ENCODE results near the gene CCNA2. TPM values are rescaled to one million over a fixed set of nuclear protein-coding genes. Genes with fewer than 3 reads are reported as not detected.

Gene CCNA2
- total RNA-seq, 4 donors from 2014 or later = 3.4 to 22.3 (median 7.2) TPM

DNA sequence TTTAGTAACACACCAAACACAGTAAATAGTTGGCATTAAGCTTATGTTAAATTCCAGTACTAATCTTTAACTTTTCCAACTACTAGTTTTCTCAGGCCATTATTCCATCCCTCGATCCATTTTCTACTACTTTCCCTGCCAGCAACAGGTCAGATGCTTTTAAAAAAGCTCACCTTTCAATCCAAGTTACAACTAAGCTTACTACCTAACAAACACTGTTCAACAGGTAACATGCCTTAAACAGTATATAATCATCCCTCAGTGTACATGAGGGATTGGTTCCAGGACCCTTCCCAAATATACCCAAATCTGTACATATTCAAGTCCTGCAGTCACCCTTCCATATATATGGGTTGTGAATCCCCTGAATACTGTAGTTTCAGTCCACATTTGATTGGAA is 5.5 kb downstream of the CCNA2 start:
- Histone ChIP-seq H3K27me3 (no peaks in the 10 kb centered on the region), H3K36me3 (peaks cover 0 to 56% (median 0%) of the 10 kb centered on the region in 3 donors), H3K4me3 (no peak overlapping the region), H3K9me3 (no peaks in the 10 kb centered on the region), H3K27ac (no peak overlapping the region), H3K4me1 (peaks cover 0 to 11% (median 2%) of the 10 kb centered on the region in 4 donors)
- no peak for DNase-seq
- TF ChIP-seq, protein P1, sequence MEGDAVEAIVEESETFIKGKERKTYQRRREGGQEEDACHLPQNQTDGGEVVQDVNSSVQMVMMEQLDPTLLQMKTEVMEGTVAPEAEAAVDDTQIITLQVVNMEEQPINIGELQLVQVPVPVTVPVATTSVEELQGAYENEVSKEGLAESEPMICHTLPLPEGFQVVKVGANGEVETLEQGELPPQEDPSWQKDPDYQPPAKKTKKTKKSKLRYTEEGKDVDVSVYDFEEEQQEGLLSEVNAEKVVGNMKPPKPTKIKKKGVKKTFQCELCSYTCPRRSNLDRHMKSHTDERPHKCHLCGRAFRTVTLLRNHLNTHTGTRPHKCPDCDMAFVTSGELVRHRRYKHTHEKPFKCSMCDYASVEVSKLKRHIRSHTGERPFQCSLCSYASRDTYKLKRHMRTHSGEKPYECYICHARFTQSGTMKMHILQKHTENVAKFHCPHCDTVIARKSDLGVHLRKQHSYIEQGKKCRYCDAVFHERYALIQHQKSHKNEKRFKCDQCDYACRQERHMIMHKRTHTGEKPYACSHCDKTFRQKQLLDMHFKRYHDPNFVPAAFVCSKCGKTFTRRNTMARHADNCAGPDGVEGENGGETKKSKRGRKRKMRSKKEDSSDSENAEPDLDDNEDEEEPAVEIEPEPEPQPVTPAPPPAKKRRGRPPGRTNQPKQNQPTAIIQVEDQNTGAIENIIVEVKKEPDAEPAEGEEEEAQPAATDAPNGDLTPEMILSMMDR (IDR thresholded peaks at IDR 0.05) = no peak
- TF ChIP-seq POLR2A (IDR thresholded peaks at IDR 0.05) = no peak

DNA sequence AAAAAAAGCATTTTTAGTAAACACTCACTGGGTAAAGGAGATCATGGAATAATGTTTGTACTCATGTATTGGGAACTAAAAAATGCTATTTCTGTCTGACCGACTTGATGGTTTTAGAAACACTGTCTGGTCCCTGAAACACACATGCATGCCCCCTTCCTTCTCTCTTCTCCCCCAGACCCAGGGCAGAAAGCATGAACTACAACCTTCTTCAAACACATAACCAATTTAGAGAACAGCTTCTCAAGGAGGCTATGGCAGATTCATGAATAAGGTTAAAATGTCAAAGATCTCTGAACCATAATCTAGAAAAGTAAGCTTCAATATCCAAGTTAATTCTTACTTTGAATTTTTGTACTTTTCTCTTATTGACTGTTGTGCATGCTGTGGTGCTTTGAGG is 6.0 kb downstream of the CCNA2 start:
- no peak for TF ChIP-seq POLR2A (IDR thresholded peaks at IDR 0.05)
- TF ChIP-seq, protein P1 (IDR thresholded peaks at IDR 0.05) = no peak
- no peaks in the 10 kb centered on the region for H3K27me3 ChIP-seq

DNA sequence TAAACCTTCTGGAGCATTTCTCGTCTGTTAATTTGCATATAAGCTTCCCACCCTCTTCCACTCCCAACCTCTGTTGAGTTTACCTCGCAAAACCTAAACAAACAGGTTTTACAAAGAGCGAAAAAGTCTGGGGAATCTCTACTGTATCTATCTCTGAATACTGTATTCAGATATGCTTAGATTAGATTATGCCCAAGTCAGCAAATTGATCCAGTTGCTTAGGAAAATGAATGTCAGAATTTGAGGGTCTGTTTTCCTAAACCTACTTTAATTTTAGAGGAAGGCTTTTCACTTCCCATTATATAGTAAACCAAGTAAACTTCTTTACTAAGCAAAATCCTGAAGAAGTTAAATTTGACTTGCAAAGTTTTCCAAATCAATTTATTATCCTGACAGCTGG is 6.7 kb downstream of the CCNA2 start:
- Histone ChIP-seq H3K27ac (no peak overlapping the region), H3K9me3 (no peaks in the 10 kb centered on the region), H3K4me1 (no peaks in the 10 kb centered on the region), H3K27me3 (no peaks in the 10 kb centered on the region), H3K36me3 (peaks cover 0 to 67% (median 0%) of the 10 kb centered on the region in 3 donors), H3K4me3 (no peak overlapping the region)
- DNase-seq = no peak
- no peak for TF ChIP-seq POLR2A (IDR thresholded peaks at IDR 0.05)
- TF ChIP-seq, protein P1 (IDR thresholded peaks at IDR 0.05) = no peak

More for the DNA sequence above, 6.0 kb downstream of the CCNA2 start:
- Histone ChIP-seq H3K27ac (no peak overlapping the region), H3K9me3 (no peaks in the 10 kb centered on the region), H3K4me1 (peaks cover 0 to 6% (median 0%) of the 10 kb centered on the region in 4 donors), H3K4me3 (no peak overlapping the region), H3K36me3 (peaks cover 0 to 61% (median 0%) of the 10 kb centered on the region in 3 donors)
- no peak for DNase-seq

DNA sequence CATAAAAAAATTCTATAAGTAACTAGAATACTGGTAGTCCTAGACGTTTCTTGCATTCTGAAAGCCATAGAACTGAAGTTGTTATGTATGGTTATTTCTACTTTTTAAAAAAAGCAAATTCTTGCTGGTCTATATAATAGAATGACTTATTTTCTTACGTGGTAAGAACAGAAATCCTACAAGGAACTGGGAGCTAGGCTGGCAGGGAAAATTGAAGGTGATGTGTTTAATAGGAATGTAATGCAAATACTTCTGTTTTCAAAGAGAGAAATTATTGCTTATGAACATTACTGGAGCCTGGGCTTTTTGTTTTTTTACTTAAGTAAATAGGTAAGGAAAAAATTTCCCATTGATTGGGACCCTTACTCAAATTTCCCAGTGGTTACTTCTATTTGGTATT is 8.9 kb downstream of the CCNA2 start:
- H3K36me3 ChIP-seq = peaks cover 0 to 89% (median 0%) of the 10 kb centered on the region in 3 donors

DNA sequence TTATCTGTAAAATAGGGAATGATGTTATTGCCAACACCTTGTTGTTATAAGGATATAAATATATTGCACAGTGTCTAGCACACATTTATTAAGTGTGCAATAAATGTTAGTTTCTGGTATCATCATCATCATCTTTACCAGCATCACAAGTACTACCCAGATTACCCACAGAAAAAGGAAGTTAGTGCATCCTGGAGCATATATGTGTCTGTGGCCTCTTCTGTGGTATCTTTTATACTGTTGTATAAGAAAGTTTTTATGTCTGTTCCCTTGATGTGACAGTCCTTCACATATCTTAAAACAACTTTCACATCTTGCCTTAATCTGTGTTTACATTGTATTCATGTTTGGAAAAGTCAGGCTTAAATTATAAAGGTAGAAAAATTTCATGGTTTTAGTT is 12.6 kb downstream of the CCNA2 start:
- no peak overlapping the region for H3K27ac ChIP-seq
- TF ChIP-seq, protein P1 (IDR thresholded peaks at IDR 0.05) = no peak
- TF ChIP-seq POLR2A (IDR thresholded peaks at IDR 0.05) = no peak
- peaks cover 0 to 90% (median 0%) of the 10 kb centered on the region in 3 donors for H3K36me3 ChIP-seq
- H3K4me3 ChIP-seq = no peak overlapping the region
- no peak for DNase-seq
- H3K4me1 ChIP-seq = no peaks in the 10 kb centered on the region
- no peaks in the 10 kb centered on the region for H3K9me3 ChIP-seq
- no peaks in the 10 kb centered on the region for H3K27me3 ChIP-seq

More for the DNA sequence above, 8.9 kb downstream of the CCNA2 start:
- TF ChIP-seq POLR2A (IDR thresholded peaks at IDR 0.05) = no peak
- TF ChIP-seq, protein P1 (IDR thresholded peaks at IDR 0.05) = no peak
- no peak overlapping the region for H3K4me3 ChIP-seq
- no peaks in the 10 kb centered on the region for H3K27me3 ChIP-seq
- H3K9me3 ChIP-seq = no peaks in the 10 kb centered on the region
- H3K27ac ChIP-seq = no peak overlapping the region
- H3K4me1 ChIP-seq = no peaks in the 10 kb centered on the region
- DNase-seq = no peak

DNA sequence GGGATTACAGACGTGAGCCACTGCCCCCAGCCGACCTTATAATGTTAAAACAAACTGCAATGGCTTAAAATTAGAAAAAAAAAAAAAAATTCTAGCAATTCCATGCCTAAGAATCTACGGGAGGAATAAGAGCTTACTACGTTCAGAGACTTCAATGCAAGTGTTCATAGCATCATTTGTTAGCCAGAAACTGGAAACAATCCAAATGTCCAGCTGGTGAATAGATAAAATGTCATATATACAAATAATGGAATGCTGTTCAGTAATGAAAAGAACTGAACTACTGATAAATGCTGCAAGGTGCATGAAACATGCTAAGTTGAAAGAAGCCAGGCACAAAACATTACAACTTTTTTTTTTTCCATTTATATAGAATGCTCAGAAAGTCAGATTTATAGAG is 17.3 kb downstream of the CCNA2 start:
- no peak for TF ChIP-seq POLR2A (IDR thresholded peaks at IDR 0.05)
- Histone ChIP-seq H3K4me3 (no peak overlapping the region), H3K9me3 (no peaks in the 10 kb centered on the region), H3K27ac (no peak overlapping the region), H3K4me1 (peaks cover 0 to 12% (median 2%) of the 10 kb centered on the region in 4 donors), H3K36me3 (peaks cover 0 to 76% (median 0%) of the 10 kb centered on the region in 3 donors), H3K27me3 (no peaks in the 10 kb centered on the region)
- DNase-seq = no peak
